CD14-positive monocyte (primary cell): ENCODE measurements around the gene GATAD2A. TPM values are rescaled to one million over a fixed set of nuclear protein-coding genes. Genes with fewer than 3 reads are reported as not detected.

Source experiments
- DNase-seq, 3 donors: peaks; one replicate each; pipeline ENCODE4 v3.0.0-alpha.2; 2011 to 2022
- H2AFZ ChIP-seq: 2 replicates; pipeline ENCODE4 v1.6.0; 2012; ENCODE audit warnings: mild to moderate bottlenecking, low read depth, low read length, inconsistent platforms; ENCODE audit not compliant: insufficient read depth, poor library complexity, severe bottlenecking
- H3K27ac ChIP-seq, 2 donors: 1 replicate in 1 of 2; 2 replicates in 1 of 2; pipeline ENCODE4 v1.5.1; 2012 to 2013; ENCODE audit warnings: low read length in 2 of 2, control low read depth in 1 of 2, inconsistent platforms in 1 of 2, low read depth in 1 of 2, mild to moderate bottlenecking in 1 of 2
- H3K27me3 ChIP-seq, 2 donors: one replicate each; pipeline versions ENCODE4 v1.6.0 to v1.6.1; 2011 to 2013; ENCODE audit warnings: low read length in 2 of 2; ENCODE audit not compliant: control insufficient read depth in 2 of 2, insufficient read depth in 2 of 2
- H3K36me3 ChIP-seq, 2 donors: replicated peaks in 1 of 2; 1 replicate in 1 of 2; 2 replicates in 1 of 2; pipeline versions ENCODE4 v1.5.1 to v1.6.1; 2012 to 2013; ENCODE audit warnings: low read length in 2 of 2, control low read depth in 1 of 2, inconsistent platforms in 1 of 2, mild to moderate bottlenecking in 1 of 2; ENCODE audit not compliant: insufficient read depth in 2 of 2, control insufficient read depth in 1 of 2
- H3K4me1 ChIP-seq, 2 donors: 1 replicate in 1 of 2; 2 replicates in 1 of 2; pipeline versions ENCODE4 v1.5.1 to v1.6.1; 2012 to 2013; ENCODE audit warnings: low read length in 2 of 2, control low read depth in 1 of 2, inconsistent platforms in 1 of 2, mild to moderate bottlenecking in 1 of 2, moderate library complexity in 1 of 2; ENCODE audit not compliant: insufficient read depth in 2 of 2, control insufficient read depth in 1 of 2
- H3K4me2 ChIP-seq: replicated peaks from 2 replicates; pipeline ENCODE3; 2012; ENCODE audit warnings: low read length, moderate library complexity, mild to moderate bottlenecking; ENCODE audit not compliant: poor library complexity, severe bottlenecking; ENCODE audit errors: extremely low read depth
- H3K4me3 ChIP-seq, 3 experiments: fragments of 200-600 bp in 1 of 3; sonication (generic) in 1 of 3; replicated peaks in 1 of 3; 1 replicate in 2 of 3; 2 replicates in 1 of 3; pipeline ENCODE4 v1.5.1; 2011 to 2013; ENCODE audit warnings: low read length in 3 of 3, mild to moderate bottlenecking in 3 of 3, control low read depth in 2 of 3, low read depth in 2 of 3, inconsistent platforms in 1 of 3, moderate library complexity in 1 of 3
- H3K79me2 ChIP-seq: 2 replicates; pipeline ENCODE4 v1.6.0; 2012; ENCODE audit warnings: mild to moderate bottlenecking, control low read depth, inconsistent platforms, low read length, moderate library complexity; ENCODE audit not compliant: insufficient read depth
- H3K9ac ChIP-seq: 2 replicates; pipeline ENCODE4 v1.6.0; 2017; ENCODE audit warnings: low read length, mild to moderate bottlenecking; ENCODE audit not compliant: insufficient read depth, poor library complexity, severe bottlenecking
- H3K9me3 ChIP-seq, 2 donors: replicated peaks in 1 of 2; 1 replicate in 1 of 2; 2 replicates in 1 of 2; pipeline versions ENCODE4 v1.5.1 to v1.6.1; 2012 to 2013; ENCODE audit warnings: low read length in 2 of 2, control low read depth in 1 of 2; ENCODE audit not compliant: control insufficient read depth in 1 of 2, insufficient read depth in 1 of 2
- H4K20me1 ChIP-seq: 2 replicates; pipeline ENCODE4 v1.6.0; 2012; ENCODE audit warnings: mild to moderate bottlenecking, low read length, control low read depth, moderate library complexity; ENCODE audit not compliant: insufficient read depth
- H3K27ac Mint-ChIP-seq, 7 donors: one replicate each; pipeline ENCODE4 v1.8.0; 2020; ENCODE audit warnings: mild to moderate bottlenecking in 7 of 7, mixed read lengths in 7 of 7, moderate library complexity in 6 of 7, inconsistent platforms in 2 of 7
- H3K27me3 Mint-ChIP-seq, 3 donors: one replicate each; pipeline ENCODE4 v1.8.0; 2021 to 2022; ENCODE audit warnings: low read depth in 3 of 3, mild to moderate bottlenecking in 3 of 3, mixed read lengths in 3 of 3, moderate library complexity in 3 of 3, inconsistent platforms in 1 of 3
- H3K36me3 Mint-ChIP-seq, 2 donors: one replicate each; pipeline ENCODE4 v1.8.0; 2020; ENCODE audit warnings: mixed read lengths in 2 of 2, inconsistent platforms in 1 of 2, mild to moderate bottlenecking in 1 of 2
- H3K4me1 Mint-ChIP-seq: one replicate; pipeline ENCODE4 v1.8.0; 2020; ENCODE audit warnings: mild to moderate bottlenecking, mixed read lengths
- H3K4me3 Mint-ChIP-seq, 2 donors: one replicate each; pipeline ENCODE4 v1.8.0; 2020; ENCODE audit warnings: mild to moderate bottlenecking in 2 of 2, mixed read lengths in 2 of 2, moderate library complexity in 1 of 2
- H3K9me3 Mint-ChIP-seq, 7 donors: one replicate each; pipeline ENCODE4 v1.8.0; 2020 to 2022; ENCODE audit warnings: mixed read lengths in 7 of 7, mild to moderate bottlenecking in 6 of 7, moderate library complexity in 6 of 7, inconsistent platforms in 2 of 7
- WGBS: methylation state at CpG from one replicate; pipeline ENCODE4 v1.1.5; 2013; ENCODE audit warnings: missing lambda C conversion rate; ENCODE audit not compliant: insufficient coverage; 5-methylcytosine and 5-hydroxymethylcytosine counted together
- intact Hi-C, 2 donors: fragments of 100-400 bp; cut with micrococcal nuclease; formaldehyde crosslinking; loops; one replicate each; pipeline versions ENCODE4 v1.15.0 to v1.15.1; 2023
- polyA plus RNA-seq, 3 donors: library from polyadenylated mRNA; depleted of rRNA in 1 of 3; unstranded in 2 of 3; stranded (reverse) in 1 of 3; fragments of 300-500 nt in 2 of 3; fragments of >200 nt in 1 of 3; fragmentation: Illumina TruSeq in 2 of 3; gene quantifications; 1 replicate in 2 of 3; 2 replicates in 1 of 3; pipeline ENCODE4 v1.2.3, GENCODE V29; 2012 to 2021
- TF ChIP-seq, protein P1 (sequence below): fragments of 200-600 bp; IDR thresholded peaks from one replicate; pipeline ENCODE4 v1.8.0; 2022; ENCODE audit warnings: antibody characterized with exemption, mild to moderate bottlenecking

The GATAD2A gene
- polyA plus RNA-seq, 3 donors, result 8.0 to 35.9 (median 8.7) TPM

DNA sequence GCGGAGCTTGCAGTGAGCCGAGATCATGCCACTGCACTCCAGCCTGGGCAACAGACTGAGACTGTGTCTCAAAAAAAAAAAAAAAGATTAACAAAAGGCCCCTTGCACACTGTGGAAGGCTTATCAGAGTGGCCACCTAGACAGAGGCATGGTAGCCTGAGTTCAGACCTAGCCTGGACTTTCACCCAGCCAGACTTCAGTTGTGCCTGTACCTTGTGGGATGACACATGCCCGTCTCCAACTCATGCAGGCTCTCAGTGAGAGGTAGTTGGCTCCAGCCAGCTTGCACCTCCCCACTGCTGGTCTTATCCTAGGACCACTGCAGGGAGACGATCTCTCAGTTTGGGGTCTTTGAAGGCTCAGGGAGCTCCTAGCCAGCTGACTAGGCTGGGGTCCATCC is 52.2 kb downstream of the GATAD2A start:
- Histone ChIP-seq H3K4me2 (peak overlapping the region; percentile 58), H2AFZ (no peak overlapping the region), H3K4me3 (peak overlapping the region in 1 of 3 experiments; percentile 55), H3K27ac (peak overlapping the region; percentile 94 to 98), H3K79me2 (peaks cover 84% of the 10 kb centered on the region), H3K9ac (no peak overlapping the region), H4K20me1 (peaks cover 16% of the 10 kb centered on the region), H3K27me3 (no peaks in the 10 kb centered on the region), H3K4me1 (peaks cover 58 to 61% of the 10 kb centered on the region in 2 donors), H3K36me3 (peaks cover 4 to 12% of the 10 kb centered on the region in 2 donors), H3K9me3 (no peaks in the 10 kb centered on the region)
- peaks cover 0 to 3% (median 0%) of the 10 kb centered on the region in 7 donors for H3K9me3 Mint-ChIP-seq
- intact Hi-C loops, result no loop called here
- H3K27ac Mint-ChIP-seq, result peak overlapping the region; percentile 97 to 99 (median 98)
- H3K4me1 Mint-ChIP-seq, result peaks cover 62% of the 10 kb centered on the region
- peak overlapping the region in 1 of 2 donors; percentile 13 for H3K4me3 Mint-ChIP-seq
- 90% methylated on average over 4 of the region's 4 CpGs for WGBS
- no peak for DNase-seq
- peaks cover 19 to 33% of the 10 kb centered on the region in 2 donors for H3K36me3 Mint-ChIP-seq
- H3K27me3 Mint-ChIP-seq, result peaks cover 0 to 2% (median 0%) of the 10 kb centered on the region in 3 donors
- TF ChIP-seq, protein P1, sequence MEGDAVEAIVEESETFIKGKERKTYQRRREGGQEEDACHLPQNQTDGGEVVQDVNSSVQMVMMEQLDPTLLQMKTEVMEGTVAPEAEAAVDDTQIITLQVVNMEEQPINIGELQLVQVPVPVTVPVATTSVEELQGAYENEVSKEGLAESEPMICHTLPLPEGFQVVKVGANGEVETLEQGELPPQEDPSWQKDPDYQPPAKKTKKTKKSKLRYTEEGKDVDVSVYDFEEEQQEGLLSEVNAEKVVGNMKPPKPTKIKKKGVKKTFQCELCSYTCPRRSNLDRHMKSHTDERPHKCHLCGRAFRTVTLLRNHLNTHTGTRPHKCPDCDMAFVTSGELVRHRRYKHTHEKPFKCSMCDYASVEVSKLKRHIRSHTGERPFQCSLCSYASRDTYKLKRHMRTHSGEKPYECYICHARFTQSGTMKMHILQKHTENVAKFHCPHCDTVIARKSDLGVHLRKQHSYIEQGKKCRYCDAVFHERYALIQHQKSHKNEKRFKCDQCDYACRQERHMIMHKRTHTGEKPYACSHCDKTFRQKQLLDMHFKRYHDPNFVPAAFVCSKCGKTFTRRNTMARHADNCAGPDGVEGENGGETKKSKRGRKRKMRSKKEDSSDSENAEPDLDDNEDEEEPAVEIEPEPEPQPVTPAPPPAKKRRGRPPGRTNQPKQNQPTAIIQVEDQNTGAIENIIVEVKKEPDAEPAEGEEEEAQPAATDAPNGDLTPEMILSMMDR, result no peak

DNA sequence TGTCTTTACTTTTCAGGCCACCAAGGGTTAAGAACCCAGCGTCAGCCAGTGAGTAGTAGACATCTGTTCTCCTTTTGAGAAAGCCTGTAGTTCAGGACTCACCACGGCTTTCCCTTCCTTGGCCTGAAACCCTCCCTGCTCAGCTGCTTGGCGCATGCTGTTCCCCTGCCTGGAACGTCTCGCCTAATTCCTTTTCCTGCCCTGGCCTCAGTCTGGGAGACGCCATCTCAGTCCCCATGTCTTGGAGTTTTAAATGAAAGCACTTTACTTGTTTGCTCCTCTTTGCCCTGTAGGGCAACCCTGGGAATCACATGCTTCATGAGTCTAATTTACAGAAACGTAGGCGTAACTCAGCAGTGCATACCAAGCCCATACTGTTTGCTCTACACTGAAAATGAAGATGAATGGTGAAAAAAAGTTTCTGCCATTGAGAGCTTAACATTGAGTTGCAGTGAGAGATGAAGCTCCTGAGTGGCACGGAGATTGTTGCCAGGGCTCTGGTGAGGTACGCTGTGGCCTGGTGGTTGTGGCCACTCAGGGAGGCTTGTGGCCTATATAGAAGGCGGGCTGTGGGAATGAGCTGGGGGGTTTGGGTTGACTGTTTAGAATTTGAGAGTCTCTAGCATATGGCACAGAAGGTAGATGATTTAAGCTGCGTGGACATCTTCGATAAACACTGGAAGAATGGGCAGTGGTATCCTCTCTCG is 52.8 kb downstream of the GATAD2A start:
- H3K27ac Mint-ChIP-seq, result peak overlapping the region; percentile 97 to 99 (median 98)
- peaks cover 13% of the 10 kb centered on the region for H4K20me1 ChIP-seq
- peaks cover 64% of the 10 kb centered on the region in 2 donors for H3K4me1 ChIP-seq
- H2AFZ ChIP-seq, result no peak overlapping the region
- TF ChIP-seq, protein P1, result no peak
- no peak overlapping the region for H3K9ac ChIP-seq
- peaks cover 84% of the 10 kb centered on the region for H3K79me2 ChIP-seq
- peak overlapping the region in 1 of 3 experiments; percentile 55 for H3K4me3 ChIP-seq
- H3K27me3 ChIP-seq, result no peaks in the 10 kb centered on the region
- H3K9me3 Mint-ChIP-seq, result peaks cover 0 to 3% (median 0%) of the 10 kb centered on the region in 7 donors
- DNase-seq, result no peak
- peak overlapping the region; percentile 13 to 31 for H3K4me3 Mint-ChIP-seq
- H3K36me3 Mint-ChIP-seq, result peaks cover 19 to 35% of the 10 kb centered on the region in 2 donors
- 45% methylated on average over 9 of the region's 14 CpGs for WGBS
- peak overlapping the region; percentile 94 to 98 for H3K27ac ChIP-seq
- peaks cover 4 to 12% of the 10 kb centered on the region in 2 donors for H3K36me3 ChIP-seq
- peak overlapping the region; percentile 58 for H3K4me2 ChIP-seq
- H3K4me1 Mint-ChIP-seq, result peaks cover 68% of the 10 kb centered on the region
- intact Hi-C loops, result no loop called here
- H3K9me3 ChIP-seq, result no peaks in the 10 kb centered on the region
- H3K27me3 Mint-ChIP-seq, result peaks cover 0 to 2% (median 0%) of the 10 kb centered on the region in 3 donors
